A673 (cell line): ENCODE results near the gene PLOD2. TPM values are rescaled to one million over a fixed set of nuclear protein-coding genes. Genes with fewer than 3 reads are reported as not detected.

Source experiments
- BruUV-seq: library from RNA; stranded (reverse); fragments of 400-500 nt; replicated peaks from 2 replicates; lab custom pipeline; 2021; lab: Mats Ljungman, UMichigan
- CTCF ChIA-PET: fragments of 300-600 bp; sonication (Branson Sonifier 250); formaldehyde crosslinking; loops from one replicate; lab custom pipeline; 2022; ENCODE audit warnings: antibody characterized with exemption; lab: Charles Lee
- POLR2A ChIA-PET: fragments of 300-600 bp; sonication (Branson Sonifier 250); formaldehyde crosslinking; loops from one replicate; lab custom pipeline; 2022; ENCODE audit warnings: antibody characterized with exemption; ENCODE audit not compliant: low non-redundant PET; lab: Charles Lee
- DNase-seq: peaks from one replicate; pipeline ENCODE4 v3.0.0-alpha.2; 2015; ENCODE audit warnings: low spot score
- H3K27ac ChIP-seq: fragments of 200-600 bp; sonication (generic); 2 replicates; pipeline ENCODE4 v1.5.1; 2016; ENCODE audit warnings: mixed run types, low read depth, mild to moderate bottlenecking, mixed read lengths, antibody characterized with exemption, low read length; ENCODE audit not compliant: poor library complexity, severe bottlenecking
- H3K27me3 ChIP-seq: fragments of 200-600 bp; sonication (generic); replicated peaks from 2 replicates; pipeline ENCODE4 v1.6.1; 2017; ENCODE audit warnings: mixed run types, low read depth, mild to moderate bottlenecking, mixed read lengths, antibody characterized with exemption, low read length; ENCODE audit not compliant: insufficient read depth, poor library complexity
- H3K36me3 ChIP-seq: fragments of 200-600 bp; sonication (generic); 2 replicates; pipeline ENCODE4 v1.6.1; 2016; ENCODE audit warnings: mixed run types, mild to moderate bottlenecking, mixed read lengths, antibody characterized with exemption, low read length; ENCODE audit not compliant: insufficient read depth, poor library complexity, severe bottlenecking
- H3K4me1 ChIP-seq: fragments of 200-600 bp; sonication (generic); 2 replicates; pipeline ENCODE4 v1.6.1; 2017; ENCODE audit warnings: mixed run types, mild to moderate bottlenecking, mixed read lengths, antibody characterized with exemption, low read length; ENCODE audit not compliant: insufficient read depth, poor library complexity, severe bottlenecking
- H3K4me3 ChIP-seq: fragments of 200-600 bp; sonication (generic); 2 replicates; pipeline ENCODE4 v1.5.1; 2016; ENCODE audit warnings: low read depth, mixed run types, mild to moderate bottlenecking, mixed read lengths, low read length; ENCODE audit not compliant: poor library complexity, severe bottlenecking
- H3K9me3 ChIP-seq: fragments of 200-600 bp; sonication (generic); 2 replicates; pipeline ENCODE4 v1.6.1; 2016; ENCODE audit warnings: mixed run types, low read depth, mild to moderate bottlenecking, mixed read lengths, antibody characterized with exemption, low read length; ENCODE audit not compliant: poor library complexity, severe bottlenecking
- CTCF ChIP-seq: fragments of 300-800, 200-600 bp; sonication (generic); conservative IDR thresholded peaks from 2 replicates; pipeline ENCODE4 v1.5.1; 2017; ENCODE audit warnings: low read depth, mild to moderate bottlenecking, antibody characterized with exemption, low read length, moderate library complexity, mixed read lengths
- EZH2 ChIP-seq: fragments of 200-600 bp; sonication (generic); IDR thresholded peaks from 2 replicates; pipeline ENCODE4 v1.6.1; 2017; ENCODE audit warnings: borderline replicate concordance, low read depth, mild to moderate bottlenecking, mixed read lengths, antibody characterized with exemption, low read length; ENCODE audit not compliant: poor library complexity, severe bottlenecking
- intact Hi-C: fragments of 100-400 bp; cut with micrococcal nuclease; formaldehyde crosslinking; loops from one replicate; pipeline ENCODE4 v1.10.0; 2022; ENCODE audit not compliant: unreplicated experiment
- total RNA-seq: library from RNA; stranded (reverse); gene quantifications from 2 replicates; pipeline ENCODE4 v1.2.3, GENCODE V29; 2021

PLOD2 gene
- total RNA-seq, 1 experiment from 2014 or later: 34.6 TPM

GRCh38 chr3:146170591-146170990, 9.6 kb upstream of the PLOD2 start:
- ChIA-PET POLR2A (no interaction called here), CTCF (no interaction called here)
- H3K36me3 ChIP-seq: no peaks in the 10 kb centered on the region
- DNase-seq: no peak
- no TSS peak for BruUV-seq
- no peak overlapping the region for H3K4me3 ChIP-seq
- no peak overlapping the region for H3K27ac ChIP-seq
- H3K4me1 ChIP-seq: no peaks in the 10 kb centered on the region
- no peaks in the 10 kb centered on the region for H3K9me3 ChIP-seq
- no peak for TF ChIP-seq CTCF
- no peak for TF ChIP-seq EZH2
- intact Hi-C loops: no loop called here
- H3K27me3 ChIP-seq: no peaks in the 10 kb centered on the region

- H3K36me3 ChIP-seq: no peaks in the 10 kb centered on the region
- no peak overlapping the region for H3K4me3 ChIP-seq
- no peaks in the 10 kb centered on the region for H3K4me1 ChIP-seq
- BruUV-seq: no TSS peak
- ChIA-PET CTCF (no interaction called here), POLR2A (interaction anchor here (0.8 kb wide), 1 partner anchor 35 kb away, joined by 7 read pairs; no protein-coding TSS in a partner anchor)
- H3K9me3 ChIP-seq: no peaks in the 10 kb centered on the region
- no peaks in the 10 kb centered on the region for H3K27me3 ChIP-seq
- H3K27ac ChIP-seq: no peak overlapping the region
- no peak for DNase-seq
- TF ChIP-seq CTCF: no peak
- TF ChIP-seq EZH2: no peak
- intact Hi-C loops: no loop called here
These were observed 8.9 kb upstream of the PLOD2 start for GRCh38 chr3:146169891-146170290.

- intact Hi-C loops: no loop called here
- H3K36me3 ChIP-seq: no peaks in the 10 kb centered on the region
- DNase-seq: no peak
- no peak for TF ChIP-seq CTCF
- TF ChIP-seq EZH2: no peak
- H3K27me3 ChIP-seq: no peaks in the 10 kb centered on the region
- peaks cover 13% of the 10 kb centered on the region for H3K4me1 ChIP-seq
- H3K27ac ChIP-seq: no peak overlapping the region
- CTCF ChIA-PET: no interaction called here
- BruUV-seq: no TSS peak
- no peak overlapping the region for H3K4me3 ChIP-seq
- POLR2A ChIA-PET: no interaction called here
- no peaks in the 10 kb centered on the region for H3K9me3 ChIP-seq
These were observed 5.8 kb upstream of the PLOD2 start for GRCh38 chr3:146166826-146167225.
